ENCODE data around the gene OR6K6.

The OR6K6 gene

DNA sequence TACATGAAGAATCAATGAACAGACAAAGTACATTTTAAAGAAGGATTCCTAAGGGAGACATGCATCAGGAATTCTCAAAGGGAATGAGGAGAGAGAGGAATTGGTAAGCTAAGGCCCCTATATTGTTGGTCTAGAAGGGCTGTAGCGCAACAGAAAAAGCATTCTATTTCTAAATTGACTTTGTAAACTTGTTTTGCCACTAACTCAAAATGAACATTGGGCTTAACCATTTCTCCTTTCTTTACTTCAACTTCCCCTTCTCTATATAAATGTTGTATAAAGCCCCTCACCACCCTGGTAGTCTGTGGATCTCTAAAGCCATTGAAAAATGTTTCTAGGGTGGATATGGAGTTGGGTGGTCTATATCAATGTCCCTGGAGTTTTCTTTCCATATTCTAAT is 46.9 kb downstream of the OR6K6 start:
- no peak for DNase-seq (ENCODE audit: low spot score)

DNA sequence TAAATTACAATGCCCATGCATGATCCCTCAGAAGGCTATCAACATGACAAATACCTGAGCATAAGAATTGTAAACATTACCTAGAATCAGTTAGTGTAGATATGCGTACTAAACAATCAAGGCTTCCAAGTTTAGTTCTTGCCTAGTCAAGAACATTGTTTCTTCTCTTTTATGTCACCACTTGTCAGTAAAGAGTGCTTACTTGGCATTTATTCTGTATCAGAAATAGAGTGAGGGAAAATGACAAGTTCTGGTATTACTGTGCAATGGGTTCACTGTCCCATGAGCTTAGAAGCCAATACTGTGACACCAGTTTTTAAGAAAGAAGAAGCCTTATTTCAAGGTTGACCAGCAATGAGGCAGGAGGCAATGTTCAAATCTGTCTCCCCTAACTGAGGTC is 49.2 kb downstream of the OR6K6 start:
- no peak for DNase-seq (ENCODE audit: low spot score)
